H1 (cell line): Measurements from ENCODE around the gene FOXK1. TPM values are rescaled to one million over a fixed set of nuclear protein-coding genes. Genes with fewer than 3 reads are reported as not detected.

Experiments
- CTCF ChIA-PET: fragments of 300-600 bp; sonication (Branson Sonifier 250); formaldehyde crosslinking; loops from one replicate; lab custom pipeline; 2021; ENCODE audit not compliant: partially characterized antibody; lab: Charles Lee
- POLR2A ChIA-PET: fragments of 300-600 bp; sonication (Branson Sonifier 250); formaldehyde crosslinking; loops from one replicate; lab custom pipeline; 2021; ENCODE audit warnings: inconsistent platforms; ENCODE audit not compliant: partially characterized antibody; lab: Charles Lee
- DNase-seq, 2 experiments: peaks; one replicate each; pipeline versions ENCODE4 v3.0.0 to v3.0.0-alpha.2; 2010 to 2022; ENCODE audit warnings: low spot score in 2 of 2, low read depth in 1 of 2, mixed read lengths in 1 of 2
- FAIRE-seq: peaks from 2 replicates; lab custom pipeline; 2011; peaks lifted over from hg19 to GRCh38; lab: Jason Lieb, UNC
- H2AFZ ChIP-seq: 2 replicates; pipeline ENCODE4 v1.8.1; 2012; ENCODE audit warnings: low read length, inconsistent platforms
- H2AK5ac ChIP-seq: 2 replicates; pipeline ENCODE4 v1.6.1; 2013; ENCODE audit warnings: low read depth, low read length
- H2BK120ac ChIP-seq: replicated peaks from 2 replicates; pipeline ENCODE3; 2013; ENCODE audit warnings: low read depth, low read length, inconsistent platforms
- H2BK12ac ChIP-seq: 2 replicates; pipeline ENCODE4 v1.6.1; 2013; ENCODE audit warnings: low read depth, low read length
- H2BK15ac ChIP-seq: 2 replicates; pipeline ENCODE4 v1.6.1; 2013; ENCODE audit warnings: low read length
- H2BK20ac ChIP-seq: 2 replicates; pipeline ENCODE4 v1.6.1; 2013; ENCODE audit warnings: low read length
- H2BK5ac ChIP-seq: 2 replicates; pipeline ENCODE4 v1.6.1; 2013; ENCODE audit warnings: low read depth, low read length
- H3K14ac ChIP-seq: 2 replicates; pipeline ENCODE4 v1.6.1; 2013; ENCODE audit warnings: inconsistent platforms; ENCODE audit not compliant: insufficient read length
- H3K18ac ChIP-seq: 2 replicates; pipeline ENCODE4 v1.6.1; 2013; ENCODE audit warnings: low read length; ENCODE audit errors: extremely low read depth
- H3K23ac ChIP-seq: 2 replicates; pipeline ENCODE4 v1.6.1; 2013; ENCODE audit warnings: inconsistent platforms; ENCODE audit not compliant: insufficient read length
- H3K23me2 ChIP-seq: 2 replicates; pipeline ENCODE4 v1.6.1; 2013; ENCODE audit warnings: low read depth, low read length
- H3K27ac ChIP-seq: 2 replicates; pipeline ENCODE4 v1.6.1; 2011; ENCODE audit warnings: low read depth, low read length, inconsistent platforms
- H3K27me3 ChIP-seq, 4 experiments: replicated peaks in 1 of 4; 1 replicate in 1 of 4; 2 replicates in 3 of 4; pipeline versions ENCODE4 v1.6.1 to v1.8.1; 2011 to 2013; ENCODE audit warnings: low read length in 3 of 4, mild to moderate bottlenecking in 3 of 4, inconsistent platforms in 2 of 4, mixed read lengths in 2 of 4, moderate library complexity in 1 of 4; ENCODE audit not compliant: control insufficient read depth in 3 of 4, insufficient read depth in 3 of 4; ENCODE audit errors: extremely low read depth in 1 of 4
- H3K36me3 ChIP-seq, 4 experiments: 2 replicates each; pipeline versions ENCODE4 v1.6.1 to v1.8.1; 2011 to 2013; ENCODE audit warnings: mild to moderate bottlenecking in 4 of 4, low read length in 3 of 4, moderate library complexity in 2 of 4, control low read depth in 1 of 4, inconsistent platforms in 1 of 4; ENCODE audit not compliant: insufficient read depth in 4 of 4, control insufficient read depth in 2 of 4
- H3K4ac ChIP-seq: replicated peaks from 2 replicates; pipeline ENCODE3; 2013; ENCODE audit warnings: low read length, low read depth, mixed read lengths, inconsistent platforms; ENCODE audit not compliant: insufficient read length
- H3K4me1 ChIP-seq, 4 experiments: replicated peaks in 1 of 4; 1 replicate in 1 of 4; 2 replicates in 3 of 4; pipeline versions ENCODE4 v1.6.1 to v1.8.1; 2011 to 2013; ENCODE audit warnings: low read length in 3 of 4, inconsistent platforms in 2 of 4, mixed read lengths in 1 of 4; ENCODE audit not compliant: insufficient read depth in 4 of 4, control insufficient read depth in 3 of 4
- H3K4me2 ChIP-seq, 2 experiments: 2 replicates each; pipeline versions ENCODE4 v1.6.1 to v1.8.1; 2011 to 2013; ENCODE audit warnings: low read depth in 2 of 2, low read length in 2 of 2, control low read depth in 1 of 2, inconsistent platforms in 1 of 2, mild to moderate bottlenecking in 1 of 2; ENCODE audit not compliant: insufficient read depth in 1 of 2
- H3K4me3 ChIP-seq, 4 experiments: fragments of 200-600, 300-600 bp in 1 of 4; sonication (generic), shearing (Covaris generic), sonication (Bioruptor Twin) in 1 of 4; 2 replicates each; pipeline versions ENCODE4 v1.5.1 to v1.8.1; 2011 to 2016; ENCODE audit warnings: low read length in 4 of 4, low read depth in 3 of 4, control low read depth in 2 of 4, inconsistent platforms in 2 of 4, mild to moderate bottlenecking in 2 of 4, mixed read lengths in 1 of 4, moderate library complexity in 1 of 4; ENCODE audit not compliant: insufficient read depth in 2 of 4; ENCODE audit errors: extremely low read depth in 1 of 4
- H3K56ac ChIP-seq: replicated peaks from 2 replicates; pipeline ENCODE3; 2013; ENCODE audit warnings: low read depth, mild to moderate bottlenecking, mixed read lengths, low read length, inconsistent platforms; ENCODE audit not compliant: insufficient read length
- H3K79me1 ChIP-seq: 2 replicates; pipeline ENCODE4 v1.6.1; 2013; ENCODE audit warnings: low read depth, low read length, control low read depth
- H3K79me2 ChIP-seq, 2 experiments: 2 replicates each; pipeline versions ENCODE4 v1.6.1 to v1.8.1; 2012 to 2013; ENCODE audit warnings: low read length in 2 of 2, mild to moderate bottlenecking in 2 of 2, inconsistent platforms in 1 of 2; ENCODE audit not compliant: insufficient read depth in 2 of 2, control insufficient read depth in 1 of 2
- H3K9ac ChIP-seq, 4 experiments: replicated peaks in 1 of 4; 1 replicate in 1 of 4; 2 replicates in 3 of 4; pipeline versions ENCODE4 v1.6.1 to v1.8.1; 2011 to 2013; ENCODE audit warnings: low read depth in 3 of 4, low read length in 3 of 4, control low read depth in 2 of 4, mild to moderate bottlenecking in 2 of 4, moderate library complexity in 2 of 4, inconsistent platforms in 1 of 4; ENCODE audit errors: extremely low read depth in 1 of 4
- H3K9me3 ChIP-seq, 2 experiments: 2 replicates each; pipeline versions ENCODE4 v1.6.1 to v1.8.1; 2012 to 2013; ENCODE audit warnings: mild to moderate bottlenecking in 2 of 2, moderate library complexity in 2 of 2, control low read depth in 1 of 2, inconsistent platforms in 1 of 2, low read depth in 1 of 2, low read length in 1 of 2, mixed read lengths in 1 of 2; ENCODE audit not compliant: insufficient read depth in 2 of 2
- H4K20me1 ChIP-seq, 2 experiments: replicated peaks in 1 of 2; 2 replicates each; pipeline versions ENCODE3 to v1.8.1; 2011 to 2013; ENCODE audit warnings: inconsistent platforms in 2 of 2, low read length in 2 of 2, mild to moderate bottlenecking in 1 of 2; ENCODE audit not compliant: insufficient read depth in 2 of 2, control insufficient read depth in 1 of 2
- H4K5ac ChIP-seq: 2 replicates; pipeline ENCODE4 v1.6.1; 2013; ENCODE audit warnings: low read length, low read depth, mixed read lengths, inconsistent platforms; ENCODE audit not compliant: insufficient read length
- H4K8ac ChIP-seq: 2 replicates; pipeline ENCODE4 v1.8.0; 2013; ENCODE audit warnings: mild to moderate bottlenecking, moderate library complexity, low read length, inconsistent platforms; ENCODE audit not compliant: insufficient read depth; ENCODE audit errors: extremely low read depth
- H4K91ac ChIP-seq: replicated peaks from 2 replicates; pipeline ENCODE3; 2013; ENCODE audit warnings: low read length, mixed read lengths, inconsistent platforms; ENCODE audit not compliant: insufficient read length
- ASH2L ChIP-seq: fragments of 200-600, 300-600 bp; sonication (generic); IDR thresholded peaks from one replicate; pipeline ENCODE4 v1.7.1; 2017; ENCODE audit warnings: low read length
- HDAC2 ChIP-seq, 2 experiments: fragments of 300-600 bp in 1 of 2; sonication (generic) in 1 of 2; IDR thresholded peaks; 2 replicates each; pipeline ENCODE4 v1.6.1; 2011 to 2012; ENCODE audit warnings: low read depth in 2 of 2, low read length in 2 of 2, mild to moderate bottlenecking in 2 of 2, moderate library complexity in 2 of 2, borderline replicate concordance in 1 of 2, inconsistent platforms in 1 of 2
- HDAC6 ChIP-seq: IDR thresholded peaks from one replicate; pipeline ENCODE4 v1.7.1; 2012; ENCODE audit warnings: low read depth, mild to moderate bottlenecking, inconsistent platforms, low read length, moderate library complexity
- POU5F1 ChIP-seq: IDR thresholded peaks from 2 replicates; pipeline ENCODE4 v1.6.1; 2011; ENCODE audit warnings: low read depth, mild to moderate bottlenecking, low read length, moderate library complexity
- RXRA ChIP-seq: IDR thresholded peaks from 2 replicates; pipeline ENCODE4 v1.6.1; 2011; ENCODE audit warnings: low read depth, mild to moderate bottlenecking, low read length, moderate library complexity; ENCODE audit not compliant: insufficient read depth
- TAF1 ChIP-seq: IDR thresholded peaks from 2 replicates; pipeline ENCODE4 v1.6.1; 2011; ENCODE audit warnings: mild to moderate bottlenecking, low read depth, low read length
- TEAD4 ChIP-seq: IDR thresholded peaks from 2 replicates; pipeline ENCODE4 v1.6.1; 2012; ENCODE audit warnings: low read depth, low read length, inconsistent platforms, mixed read lengths
- ZNF274 ChIP-seq: IDR thresholded peaks from 2 replicates; pipeline ENCODE4 v1.7.0; 2012; ENCODE audit warnings: low read length, borderline replicate concordance; ENCODE audit errors: extremely low read depth
- WGBS, 2 experiments: shearing (Covaris generic) in 1 of 2; methylation state at CpG; one replicate each; pipeline versions ENCODE4 v1.1.6 to v1.1.7; 2013 to 2015; ENCODE audit warnings: low lambda C conversion rate in 2 of 2, mixed read lengths in 2 of 2, inconsistent platforms in 1 of 2, low coverage in 1 of 2, missing lambda C conversion rate in 1 of 2; ENCODE audit not compliant: insufficient replicate concordance in 2 of 2, insufficient coverage in 1 of 2, insufficient read length in 1 of 2; ENCODE audit errors: extremely low coverage in 1 of 2, missing lambda C conversion rate in 1 of 2; 5-methylcytosine and 5-hydroxymethylcytosine counted together
- polyA plus RNA-seq, 7 experiments: library from polyadenylated mRNA; depleted of rRNA in 3 of 7; stranded (reverse) in 5 of 7; unstranded in 2 of 7; fragments of >200 nt in 5 of 7; fragments of 200-250 nt in 2 of 7; gene quantifications; 1 replicate in 5 of 7; 2 replicates in 1 of 7; 4 replicates in 1 of 7; pipeline versions ENCODE4 v1.2.1 to v1.2.3, GENCODE V29; 2011 to 2013; ENCODE audit warnings: missing spikeins in 2 of 7, mixed read lengths in 2 of 7
- total RNA-seq: library from RNA; stranded (reverse); fragmentation: NEBNext Ultra II Directional; extraction: Animal tissue kit (Norgen Biotek cat#: 25700); gene quantifications from 2 replicates; pipeline ENCODE4 v1.2.1, GENCODE V29; 2021
- TF ChIP-seq, protein P1 (sequence below): IDR thresholded peaks from 2 replicates; pipeline ENCODE4 v1.6.1; 2012; ENCODE audit warnings: inconsistent platforms
- TF ChIP-seq, protein P2 (sequence below), 3 experiments: IDR thresholded peaks; 1 replicate in 2 of 3; 2 replicates in 1 of 3; pipeline versions ENCODE4 v1.5.1 to v1.6.1; 2011; ENCODE audit warnings: low read length in 3 of 3, mild to moderate bottlenecking in 3 of 3, inconsistent platforms in 2 of 3, low read depth in 1 of 3, moderate library complexity in 1 of 3; ENCODE audit not compliant: insufficient read depth in 1 of 3; ENCODE audit errors: control extremely low read depth in 1 of 3

FOXK1 gene
- total and polyA plus RNA-seq, 2 of the 8 experiments (the other 6 are each of a cell fraction or from before 2014, with no cell fraction given), result 2.0 to 8.5 TPM

DNA sequence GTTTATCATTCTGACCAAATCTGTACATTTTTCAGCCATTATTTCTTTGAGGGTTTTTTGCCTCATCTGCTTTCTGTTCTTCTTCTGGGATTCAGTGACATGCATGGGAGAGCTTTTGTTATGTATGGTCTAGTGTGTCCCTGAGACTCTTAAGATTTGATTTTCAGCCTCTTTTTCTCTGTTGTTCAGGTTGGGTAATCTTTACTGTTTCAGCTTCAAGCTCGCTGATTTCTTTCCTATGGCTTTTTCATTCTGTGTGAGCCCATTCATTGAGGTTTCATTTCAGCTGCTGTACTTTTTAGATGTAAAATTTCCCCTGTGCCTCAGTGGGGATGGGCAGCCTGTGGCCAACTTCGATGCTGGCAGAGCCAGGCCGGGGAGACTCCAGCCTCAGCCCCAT lies 38.1 kb downstream of the FOXK1 start:
- H3K9ac ChIP-seq, result no peak overlapping the region
- H3K14ac ChIP-seq, result no peak overlapping the region
- peaks cover 0 to 3% of the 10 kb centered on the region in 2 experiments; a peak in 1 of 4 replicates for H3K79me2 ChIP-seq
- no peak overlapping the region for H4K91ac ChIP-seq
- no peak overlapping the region for H3K4me3 ChIP-seq
- no peak overlapping the region for H3K18ac ChIP-seq
- no peak overlapping the region for H3K27ac ChIP-seq
- no peaks in the 10 kb centered on the region; the same call in 1 of the 2 replicates for H3K23me2 ChIP-seq
- peaks cover 10 to 38% of the 10 kb centered on the region in 2 experiments for H4K20me1 ChIP-seq
- H2BK15ac ChIP-seq, result no peak overlapping the region
- no peak overlapping the region for H3K4me2 ChIP-seq
- H2BK12ac ChIP-seq, result no peak overlapping the region
- no peak overlapping the region for H4K8ac ChIP-seq
- H3K4ac ChIP-seq, result no peak overlapping the region
- FAIRE-seq (no peak), DNase-seq (no peak)
- peaks cover 0 to 3% (median 1%) of the 10 kb centered on the region in 4 experiments; a peak in 1 of 7 replicates for H3K27me3 ChIP-seq
- no peaks in the 10 kb centered on the region for H3K36me3 ChIP-seq
- H2BK5ac ChIP-seq, result no peak overlapping the region
- H3K56ac ChIP-seq, result no peak overlapping the region
- H2AFZ ChIP-seq, result no peak overlapping the region
- no peak overlapping the region for H4K5ac ChIP-seq
- CTCF ChIA-PET, result interaction anchor here (0.6 kb wide), 2 partner anchors 201 to 783 kb away, joined by 3 read pairs; no protein-coding TSS in a partner anchor
- POLR2A ChIA-PET, result interaction anchor here (1.9 kb wide), 1 partner anchor 55 kb away, joined by 4 read pairs; the partner anchor contains the start of gene AP5Z1
- H3K4me1 ChIP-seq, result no peaks in the 10 kb centered on the region
- H3K79me1 ChIP-seq, result peaks cover 14% of the 10 kb centered on the region
- no peak overlapping the region for H3K23ac ChIP-seq
- WGBS, 2 experiments, result 97% methylated on average over 3 of the region's 3 CpGs; no CpG with 5 or more reads in 1 of the 2 experiments
- peaks cover 0 to 12% of the 10 kb centered on the region in 2 experiments; a peak in 2 of 4 replicates for H3K9me3 ChIP-seq
- H2BK120ac ChIP-seq, result no peak overlapping the region
- H2AK5ac ChIP-seq, result no peak overlapping the region
- no peak overlapping the region for H2BK20ac ChIP-seq
- TF ChIP-seq HDAC6 (no peak), ASH2L (no peak), POU5F1 (no peak), RXRA (no peak), ZNF274 (no peak), TEAD4 (no peak), TAF1 (no peak), HDAC2 (IDR thresholded peaks at IDR 0.05; ENCODE audit: borderline replicate concordance in 1 of 2, low read depth in 2 of 2, low read length in 2 of 2) (no peak)
- TF ChIP-seq, protein P1, sequence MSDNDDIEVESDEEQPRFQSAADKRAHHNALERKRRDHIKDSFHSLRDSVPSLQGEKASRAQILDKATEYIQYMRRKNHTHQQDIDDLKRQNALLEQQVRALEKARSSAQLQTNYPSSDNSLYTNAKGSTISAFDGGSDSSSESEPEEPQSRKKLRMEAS, result no peak
- TF ChIP-seq, protein P2, sequence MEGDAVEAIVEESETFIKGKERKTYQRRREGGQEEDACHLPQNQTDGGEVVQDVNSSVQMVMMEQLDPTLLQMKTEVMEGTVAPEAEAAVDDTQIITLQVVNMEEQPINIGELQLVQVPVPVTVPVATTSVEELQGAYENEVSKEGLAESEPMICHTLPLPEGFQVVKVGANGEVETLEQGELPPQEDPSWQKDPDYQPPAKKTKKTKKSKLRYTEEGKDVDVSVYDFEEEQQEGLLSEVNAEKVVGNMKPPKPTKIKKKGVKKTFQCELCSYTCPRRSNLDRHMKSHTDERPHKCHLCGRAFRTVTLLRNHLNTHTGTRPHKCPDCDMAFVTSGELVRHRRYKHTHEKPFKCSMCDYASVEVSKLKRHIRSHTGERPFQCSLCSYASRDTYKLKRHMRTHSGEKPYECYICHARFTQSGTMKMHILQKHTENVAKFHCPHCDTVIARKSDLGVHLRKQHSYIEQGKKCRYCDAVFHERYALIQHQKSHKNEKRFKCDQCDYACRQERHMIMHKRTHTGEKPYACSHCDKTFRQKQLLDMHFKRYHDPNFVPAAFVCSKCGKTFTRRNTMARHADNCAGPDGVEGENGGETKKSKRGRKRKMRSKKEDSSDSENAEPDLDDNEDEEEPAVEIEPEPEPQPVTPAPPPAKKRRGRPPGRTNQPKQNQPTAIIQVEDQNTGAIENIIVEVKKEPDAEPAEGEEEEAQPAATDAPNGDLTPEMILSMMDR (IDR thresholded peaks at IDR 0.05; ENCODE audit: control extremely low read depth in 1 of 3, insufficient read depth in 1 of 3, low read depth in 1 of 3, low read length in 3 of 3), result no peak
